Measurements from ENCODE around the gene PHKB.
A peak's percentile ranks its signal among the peaks of the same experiment; 100 is the strongest.

Gene PHKB

GRCh38 chr16:47697826-47698225 is 236.7 kb downstream of the PHKB start:
- DNase-seq: no peak

GRCh38 chr16:47699106-47699505 is 238.0 kb downstream of the PHKB start:
- DNase-seq: no peak

GRCh38 chr16:47700857-47701587 is 239.9 kb downstream of the PHKB start:
- no peak for DNase-seq

GRCh38 chr16:47705266-47705665 is 244.1 kb downstream of the PHKB start:
- DNase-seq: peak; percentile 2

- no peak for DNase-seq
Measured at GRCh38 chr16:47711809-47712208, 250.7 kb downstream of the PHKB start.

- no peak for DNase-seq
Measured at GRCh38 chr16:47712276-47713224, 251.4 kb downstream of the PHKB start.

- DNase-seq: peak; percentile 54
Measured at GRCh38 chr16:47713225-47713595, 252.1 kb downstream of the PHKB start.

GRCh38 chr16:47715442-47716083 is 254.4 kb downstream of the PHKB start:
- DNase-seq: no peak

- no peak for DNase-seq
Measured at GRCh38 chr16:47716571-47716970, 255.4 kb downstream of the PHKB start.

- DNase-seq: no peak
Measured at GRCh38 chr16:47719713-47720112, 258.6 kb downstream of the PHKB start.

GRCh38 chr16:47721006-47721637 is 260.0 kb downstream of the PHKB start:
- DNase-seq: no peak

GRCh38 chr16:47722046-47722445 is 260.9 kb downstream of the PHKB start:
- DNase-seq: no peak

- DNase-seq: no peak
Measured at GRCh38 chr16:47724115-47724785, 263.1 kb downstream of the PHKB start.

- DNase-seq: no peak
Measured at GRCh38 chr16:47725188-47725695, 264.1 kb downstream of the PHKB start.

- no peak for DNase-seq
Measured at GRCh38 chr16:47726031-47726675, 265.0 kb downstream of the PHKB start.

- no peak for DNase-seq
Measured at GRCh38 chr16:47727131-47727530, 266.0 kb downstream of the PHKB start.

GRCh38 chr16:47728205-47728604 is 267.1 kb downstream of the PHKB start:
- no peak for DNase-seq

GRCh38 chr16:47729701-47730100 is 268.6 kb downstream of the PHKB start:
- DNase-seq: no peak

- DNase-seq: peak; percentile 71
Measured at GRCh38 chr16:47731252-47731651, 270.1 kb downstream of the PHKB start.

- DNase-seq: no peak
Measured at GRCh38 chr16:47732122-47732521, 271.0 kb downstream of the PHKB start.

GRCh38 chr16:47732523-47733111 is 271.5 kb downstream of the PHKB start:
- DNase-seq: peak; percentile 93
